ENCODE measurements around the gene TH.

DNA sequence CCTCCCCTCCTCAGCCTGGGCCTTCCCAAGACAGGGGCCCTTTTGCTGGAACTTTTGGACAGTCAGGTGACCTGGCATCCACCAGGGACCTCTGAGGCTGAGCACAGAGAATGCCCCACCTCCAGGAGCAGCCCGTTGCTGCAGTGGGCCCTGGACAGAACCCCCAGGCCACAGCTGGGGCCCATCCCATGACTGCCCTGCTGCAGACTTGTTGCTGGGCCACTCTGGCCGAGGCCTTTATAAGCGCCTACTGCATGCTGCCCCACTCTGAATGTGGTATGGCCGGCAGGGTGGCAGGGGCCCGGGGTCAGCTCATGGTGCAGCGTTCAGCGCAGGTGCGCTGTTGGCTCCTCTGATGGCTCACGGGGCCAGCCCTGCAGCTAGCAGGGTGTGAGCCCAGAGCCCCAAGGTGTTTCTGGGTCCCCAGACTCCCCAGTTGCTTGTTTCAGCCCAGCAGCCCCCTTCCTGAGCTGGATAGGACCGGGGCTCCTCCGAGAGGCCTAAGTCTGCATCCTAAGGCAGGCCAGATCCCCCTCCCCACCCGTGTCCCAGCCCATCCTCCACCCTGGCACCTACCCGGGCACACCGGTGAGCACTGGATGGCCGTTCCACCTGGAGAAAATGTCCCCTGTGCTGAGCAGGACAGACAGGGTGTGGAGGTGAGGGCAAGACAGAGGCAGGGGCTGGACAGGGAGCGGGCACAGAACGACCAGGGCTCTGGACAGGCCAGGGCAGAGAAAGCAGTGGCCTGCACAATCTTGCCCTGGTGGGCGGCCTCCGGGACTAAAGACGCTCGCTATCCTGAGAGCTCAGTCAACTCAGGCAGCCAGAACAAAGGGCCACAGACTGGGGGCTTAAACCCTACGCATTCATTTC is 28.1 kb upstream of the TH start:
- TF ChIP-seq POLR2A (IDR thresholded peaks at IDR 0.05; ENCODE audit: low read depth, low read length) (no peak), CEBPB (IDR thresholded peaks at IDR 0.05; ENCODE audit: low read depth, low read length) (no peak), RCOR1 (IDR thresholded peaks at IDR 0.05; ENCODE audit: insufficient replicate concordance, low read length) (no peak), NFE2L2 (IDR thresholded peaks at IDR 0.05; ENCODE audit: low read depth, low read length) (no peak), ELK1 (IDR thresholded peaks at IDR 0.05; ENCODE audit: borderline replicate concordance, low read depth, low read length) (no peak), RAD21 (IDR thresholded peaks at IDR 0.05; ENCODE audit: low read length) (no peak), MAZ (IDR thresholded peaks at IDR 0.05; ENCODE audit: borderline replicate concordance, low read depth, low read length) (no peak), SMC3 (IDR thresholded peaks at IDR 0.05; ENCODE audit: low read depth, low read length) (no peak), USF2 (IDR thresholded peaks at IDR 0.05; ENCODE audit: low read depth, low read length) (no peak), MAFK (IDR thresholded peaks at IDR 0.05; ENCODE audit: low read depth, low read length) (no peak), FOS (IDR thresholded peaks at IDR 0.05; ENCODE audit: low read depth, low read length) (no peak)
- TF ChIP-seq, protein P1, sequence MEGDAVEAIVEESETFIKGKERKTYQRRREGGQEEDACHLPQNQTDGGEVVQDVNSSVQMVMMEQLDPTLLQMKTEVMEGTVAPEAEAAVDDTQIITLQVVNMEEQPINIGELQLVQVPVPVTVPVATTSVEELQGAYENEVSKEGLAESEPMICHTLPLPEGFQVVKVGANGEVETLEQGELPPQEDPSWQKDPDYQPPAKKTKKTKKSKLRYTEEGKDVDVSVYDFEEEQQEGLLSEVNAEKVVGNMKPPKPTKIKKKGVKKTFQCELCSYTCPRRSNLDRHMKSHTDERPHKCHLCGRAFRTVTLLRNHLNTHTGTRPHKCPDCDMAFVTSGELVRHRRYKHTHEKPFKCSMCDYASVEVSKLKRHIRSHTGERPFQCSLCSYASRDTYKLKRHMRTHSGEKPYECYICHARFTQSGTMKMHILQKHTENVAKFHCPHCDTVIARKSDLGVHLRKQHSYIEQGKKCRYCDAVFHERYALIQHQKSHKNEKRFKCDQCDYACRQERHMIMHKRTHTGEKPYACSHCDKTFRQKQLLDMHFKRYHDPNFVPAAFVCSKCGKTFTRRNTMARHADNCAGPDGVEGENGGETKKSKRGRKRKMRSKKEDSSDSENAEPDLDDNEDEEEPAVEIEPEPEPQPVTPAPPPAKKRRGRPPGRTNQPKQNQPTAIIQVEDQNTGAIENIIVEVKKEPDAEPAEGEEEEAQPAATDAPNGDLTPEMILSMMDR (conservative IDR thresholded peaks at IDR 0.05; ENCODE audit: low read depth, low read length) = no peak
